ENCODE data around the gene ENTHD1.

The ENTHD1 gene

DNA sequence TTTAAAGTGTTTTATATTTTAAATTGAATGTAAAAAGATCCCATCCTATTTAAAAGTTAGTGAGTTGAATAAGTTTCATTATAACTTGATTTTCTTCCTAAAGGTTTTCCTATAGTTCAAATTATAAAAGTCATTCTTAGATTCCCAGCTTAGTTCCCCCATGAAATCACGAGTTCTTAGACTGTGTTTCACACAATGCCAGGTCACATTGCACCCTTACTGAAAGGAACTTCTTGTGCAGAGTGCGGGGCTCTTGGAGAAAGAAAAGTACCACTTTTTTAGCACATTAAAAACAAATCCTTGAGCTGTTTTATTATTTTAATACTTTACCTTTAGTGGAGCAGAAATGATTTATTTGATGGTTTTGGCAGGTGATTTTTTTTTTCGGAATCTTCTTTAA, 22.9 kb upstream of the ENTHD1 start:
- no peak for DNase-seq (ENCODE audit: insufficient read length, low spot score)
- no peak for FAIRE-seq
- TF ChIP-seq, protein P1, sequence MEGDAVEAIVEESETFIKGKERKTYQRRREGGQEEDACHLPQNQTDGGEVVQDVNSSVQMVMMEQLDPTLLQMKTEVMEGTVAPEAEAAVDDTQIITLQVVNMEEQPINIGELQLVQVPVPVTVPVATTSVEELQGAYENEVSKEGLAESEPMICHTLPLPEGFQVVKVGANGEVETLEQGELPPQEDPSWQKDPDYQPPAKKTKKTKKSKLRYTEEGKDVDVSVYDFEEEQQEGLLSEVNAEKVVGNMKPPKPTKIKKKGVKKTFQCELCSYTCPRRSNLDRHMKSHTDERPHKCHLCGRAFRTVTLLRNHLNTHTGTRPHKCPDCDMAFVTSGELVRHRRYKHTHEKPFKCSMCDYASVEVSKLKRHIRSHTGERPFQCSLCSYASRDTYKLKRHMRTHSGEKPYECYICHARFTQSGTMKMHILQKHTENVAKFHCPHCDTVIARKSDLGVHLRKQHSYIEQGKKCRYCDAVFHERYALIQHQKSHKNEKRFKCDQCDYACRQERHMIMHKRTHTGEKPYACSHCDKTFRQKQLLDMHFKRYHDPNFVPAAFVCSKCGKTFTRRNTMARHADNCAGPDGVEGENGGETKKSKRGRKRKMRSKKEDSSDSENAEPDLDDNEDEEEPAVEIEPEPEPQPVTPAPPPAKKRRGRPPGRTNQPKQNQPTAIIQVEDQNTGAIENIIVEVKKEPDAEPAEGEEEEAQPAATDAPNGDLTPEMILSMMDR (IDR thresholded peaks at IDR 0.05; ENCODE audit: insufficient read depth, missing control alignments): no peak

- TF ChIP-seq, protein P1 (IDR thresholded peaks at IDR 0.05; ENCODE audit: insufficient read depth, missing control alignments): no peak
- FAIRE-seq (no peak), DNase-seq (ENCODE audit: insufficient read length, low spot score) (no peak)
These were observed 21.8 kb upstream of the ENTHD1 start for GRCh38 chr22:39915295-39915726.

- FAIRE-seq (no peak), DNase-seq (ENCODE audit: insufficient read length, low spot score) (no peak)
- TF ChIP-seq, protein P1 (IDR thresholded peaks at IDR 0.05; ENCODE audit: insufficient read depth, missing control alignments): no peak
These were observed 21.0 kb upstream of the ENTHD1 start for GRCh38 chr22:39914584-39914983.

DNA sequence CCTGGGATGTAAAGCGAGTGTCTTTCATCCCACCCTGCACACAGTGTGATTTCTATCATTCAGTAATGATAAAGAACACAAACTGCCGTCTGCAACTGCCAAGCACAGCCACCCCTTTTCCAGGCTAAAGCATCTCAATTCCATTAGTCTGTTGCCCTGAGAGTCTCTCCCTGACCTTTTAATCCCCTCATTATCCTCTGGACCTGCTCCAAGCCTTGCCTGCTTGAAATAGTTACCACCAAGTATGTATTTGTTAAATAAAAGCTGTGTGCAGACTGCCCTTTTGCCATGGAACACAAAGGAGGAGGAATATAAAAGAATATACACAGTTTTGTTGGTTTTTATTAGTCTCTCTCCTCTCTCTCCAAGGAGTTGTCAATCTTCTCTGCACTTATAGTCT, 20.3 kb upstream of the ENTHD1 start:
- FAIRE-seq (no peak), DNase-seq (ENCODE audit: insufficient read length, low spot score) (no peak)
- TF ChIP-seq, protein P1 (IDR thresholded peaks at IDR 0.05; ENCODE audit: insufficient read depth, missing control alignments): no peak

- TF ChIP-seq, protein P1 (IDR thresholded peaks at IDR 0.05; ENCODE audit: insufficient read depth, missing control alignments): no peak
- DNase-seq (ENCODE audit: insufficient read length, low spot score) (no peak), FAIRE-seq (no peak)
These were observed 19.8 kb upstream of the ENTHD1 start for GRCh38 chr22:39913321-39913720.

DNA sequence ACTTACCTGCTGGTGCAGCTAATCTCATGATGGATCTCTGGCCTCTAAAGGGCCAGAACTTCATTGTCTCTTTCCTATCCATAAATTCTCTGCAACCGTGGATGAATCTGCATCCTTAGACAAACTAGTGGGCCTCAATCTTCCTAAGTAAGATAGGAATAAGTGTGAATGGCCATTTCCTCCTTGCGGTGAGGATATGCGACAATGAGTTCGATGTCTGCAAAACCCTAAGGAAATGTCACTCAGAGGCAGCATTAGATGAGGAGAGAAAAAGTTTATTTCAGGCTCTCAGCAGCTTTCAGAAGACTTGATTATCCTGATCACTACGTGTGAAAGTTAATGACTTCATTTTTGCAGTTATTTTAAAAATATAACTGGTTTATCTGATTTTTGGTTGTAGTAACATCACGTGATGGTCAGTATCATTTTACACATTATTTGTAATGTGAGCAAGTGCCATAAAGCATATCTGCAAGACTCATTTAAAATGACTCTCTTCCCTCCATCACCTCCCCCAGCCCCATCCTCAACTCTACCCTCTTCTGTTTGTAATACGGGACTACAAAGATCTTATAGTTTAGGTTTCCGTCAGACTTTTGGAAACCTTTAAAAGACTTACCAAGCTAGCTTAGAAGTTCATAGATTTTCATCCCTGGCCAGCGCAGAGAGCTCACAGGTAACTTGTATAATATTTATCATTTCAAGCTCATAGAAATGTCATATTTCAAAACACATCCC, 17.5 kb upstream of the ENTHD1 start:
- TF ChIP-seq, protein P1 (IDR thresholded peaks at IDR 0.05; ENCODE audit: insufficient read depth, missing control alignments): no peak
- DNase-seq (ENCODE audit: insufficient read length, low spot score) (no peak), FAIRE-seq (no peak)

GRCh38 chr22:39908737-39909136, 15.2 kb upstream of the ENTHD1 start:
- FAIRE-seq (no peak), DNase-seq (ENCODE audit: insufficient read length, low spot score) (no peak)

More at GRCh38 chr22:39908737-39909136, 15.2 kb upstream of the ENTHD1 start:
- TF ChIP-seq, protein P1 (IDR thresholded peaks at IDR 0.05; ENCODE audit: insufficient read depth, missing control alignments): no peak
